Stimulated activated CD8-positive, alpha-beta memory T cell treated with anti-CD3 and anti-CD28 coated beads, Interleukin-4, amount 100 ng/mL, for 24 hours (primary cell): ENCODE measurements around the gene RAB40AL.

ENCODE experiments used
- DNase-seq: peaks from one replicate; pipeline ENCODE4 v3.0.0-alpha.2; 2020; ENCODE audit warnings: low read depth

RAB40AL gene

GRCh38 chrX:102983205-102983604, 46.1 kb downstream of the RAB40AL start:
- DNase-seq: no peak

- no peak for DNase-seq
Observed at GRCh38 chrX:102985192-102985591, 48.1 kb downstream of the RAB40AL start.
